NCI-H1417 (cell line): ENCODE results near the gene SLFN14.
"Not testable (repeated sequence)": the region's sequence is repeated elsewhere in the genome, so short reads cannot be mapped to it uniquely, and the experiment has no call there.

Source experiments
- DNase-seq, 3 experiments: peaks; one replicate each; lab custom pipeline; 2025; lab: John Stamatoyannopoulos, UW

The SLFN14 gene

DNA sequence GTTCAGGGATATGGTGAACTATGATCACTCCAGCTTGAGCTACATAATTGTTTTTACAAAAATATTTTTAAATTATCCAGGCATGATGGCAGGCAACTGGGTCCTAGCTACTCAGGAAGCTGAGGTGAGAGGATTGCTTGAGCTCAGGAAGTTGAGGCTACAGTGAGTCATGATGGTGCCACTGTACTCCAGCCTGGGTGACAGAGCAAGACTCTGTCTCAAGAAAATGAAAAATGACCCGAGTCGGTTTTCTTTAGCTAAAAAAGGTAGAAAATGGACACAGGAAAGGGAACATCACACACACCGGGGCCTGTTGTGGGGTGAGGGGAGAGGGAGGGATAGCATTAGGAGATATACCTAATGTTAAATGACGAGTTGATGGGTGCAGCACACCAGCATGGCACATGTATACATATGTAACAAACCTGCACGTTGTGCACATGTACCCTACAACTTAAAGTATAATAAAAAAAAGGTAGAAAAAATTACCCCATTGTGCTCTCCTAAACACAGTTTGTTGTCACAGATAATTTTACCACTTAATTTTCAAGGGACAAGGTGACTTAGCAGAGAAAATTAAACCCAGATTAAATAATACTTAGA lies 38.9 kb downstream of the SLFN14 start:
- not testable (repeated sequence) for DNase-seq

DNA sequence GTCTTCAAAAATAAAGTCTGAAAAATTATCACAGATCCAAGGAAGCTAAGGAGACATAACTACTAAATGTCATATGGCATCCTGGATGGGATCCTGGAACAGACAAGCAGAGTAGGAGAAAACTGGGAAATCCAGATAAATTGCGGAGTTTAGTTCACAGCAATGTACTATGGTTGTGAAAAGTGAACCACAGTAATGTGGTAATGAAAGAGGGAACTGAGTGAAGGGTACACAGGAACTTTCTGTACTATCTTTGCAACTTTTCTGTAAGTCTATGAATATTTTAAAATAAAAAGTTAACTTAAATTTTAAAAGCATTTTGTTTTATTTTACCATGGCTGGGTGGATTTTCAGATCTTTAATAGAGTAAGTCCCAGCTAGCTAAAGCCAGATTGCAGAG lies 39.5 kb downstream of the SLFN14 start:
- no peak for DNase-seq

DNA sequence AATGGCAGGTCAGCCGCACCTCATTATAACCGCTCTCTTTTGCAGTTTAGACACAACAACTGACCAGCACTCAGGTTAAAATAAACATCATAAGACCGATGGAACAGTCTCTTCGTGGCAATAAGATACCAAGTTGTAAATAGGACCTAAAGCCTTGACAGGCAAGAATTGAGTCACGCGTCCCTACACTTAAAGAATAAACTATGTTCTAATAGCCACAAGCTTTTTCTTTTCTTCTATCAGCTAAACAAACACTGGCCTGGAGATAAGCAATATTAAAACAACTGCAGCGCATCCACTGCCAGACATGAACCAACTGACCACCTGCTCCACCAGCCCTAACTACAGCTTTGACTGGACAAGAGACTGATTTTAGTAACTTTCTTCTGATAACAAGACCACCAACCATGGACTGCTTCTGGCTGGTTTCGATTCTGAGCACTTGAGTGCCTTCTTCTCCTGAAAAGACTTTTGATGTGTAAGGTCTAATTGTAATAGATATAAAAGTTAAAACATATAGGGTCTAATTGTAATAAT lies 40.6 kb downstream of the SLFN14 start:
- no peak for DNase-seq

DNA sequence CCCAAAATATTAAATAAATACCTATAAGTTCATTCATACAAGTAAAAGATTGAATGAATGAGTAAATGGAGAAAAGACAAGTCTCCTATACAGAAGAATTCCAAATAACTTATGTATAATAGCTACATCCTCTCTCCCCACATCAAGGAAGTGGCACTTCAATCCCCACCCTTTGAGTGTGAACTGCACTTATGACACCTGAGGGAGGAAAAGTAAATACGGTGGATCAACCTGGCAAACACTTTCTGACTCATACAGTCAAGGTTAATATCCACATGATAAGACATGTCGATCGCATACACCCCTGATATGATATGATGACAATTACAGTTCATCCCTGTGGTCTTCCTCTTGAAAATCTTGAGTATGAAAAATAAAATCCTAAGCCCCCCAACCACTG lies 41.2 kb downstream of the SLFN14 start:
- DNase-seq: peak in 1 of 3 experiments; percentile 7

DNA sequence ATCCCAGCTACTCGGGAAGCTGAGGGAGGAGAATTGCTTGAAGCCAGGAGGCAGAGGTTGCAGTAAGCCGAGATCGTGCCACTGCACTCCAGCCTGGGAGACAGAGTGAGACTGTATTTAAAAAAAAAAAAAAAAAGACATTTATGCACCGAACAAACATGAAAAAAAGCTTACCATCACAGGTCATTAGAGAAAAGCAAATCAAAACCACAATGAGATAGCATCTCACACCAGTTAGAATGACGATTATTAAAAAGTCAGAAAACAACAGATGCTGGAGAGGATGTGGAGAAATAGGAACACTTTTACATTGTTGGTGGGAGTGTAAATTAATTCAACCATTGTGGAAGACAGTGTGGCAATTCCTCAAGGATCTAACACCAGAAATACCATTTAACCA lies 42.2 kb downstream of the SLFN14 start:
- DNase-seq: not testable (repeated sequence)

DNA sequence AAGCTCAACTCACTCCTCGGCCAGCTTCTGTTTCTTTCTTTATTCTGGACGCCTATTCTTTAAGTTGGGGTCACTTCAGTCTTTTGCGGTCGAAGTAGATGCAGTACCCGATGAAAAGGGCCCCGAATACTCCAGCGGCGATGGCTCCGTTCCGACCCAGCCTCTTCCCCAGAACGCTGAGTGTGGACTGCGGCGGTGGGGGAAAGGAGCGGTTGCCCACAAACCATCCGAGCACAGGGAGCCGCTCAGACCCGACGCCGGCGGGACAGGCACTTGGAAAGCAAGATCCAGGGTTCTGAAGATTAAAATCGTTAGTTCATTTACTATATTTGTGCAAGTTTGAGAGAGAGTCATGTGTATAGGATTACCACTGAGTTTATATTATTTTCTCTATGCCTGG lies 45.6 kb downstream of the SLFN14 start:
- DNase-seq: no peak

DNA sequence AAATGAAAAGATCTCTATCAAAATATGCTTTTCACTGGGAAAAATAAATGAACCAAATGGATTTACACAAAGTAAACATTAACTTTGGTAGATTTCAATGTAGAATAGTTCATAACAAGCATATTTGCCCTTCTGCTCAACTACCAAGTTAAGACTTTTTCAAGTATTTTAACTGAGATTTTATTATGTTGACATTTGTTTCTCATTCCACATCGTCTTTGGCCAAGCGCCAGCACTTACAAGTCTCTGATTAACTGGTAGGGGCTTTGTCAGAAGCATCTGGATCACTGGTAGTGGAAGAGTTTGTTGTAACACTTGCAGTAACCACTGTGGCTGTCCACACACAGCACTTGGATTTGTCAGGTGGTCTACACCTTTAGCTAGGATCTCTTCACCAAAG lies 46.1 kb downstream of the SLFN14 start:
- no peak for DNase-seq
